HepG2 (cell line): Measurements from ENCODE around the gene CLIC3. TPM values are rescaled to one million over a fixed set of nuclear protein-coding genes. Genes with fewer than 3 reads are reported as not detected.

Experiments
- FOXA3 ChIP-seq: IDR thresholded peaks from 2 replicates; pipeline ENCODE4 v1.6.1; 2016; ENCODE audit warnings: missing genetic modification reagents, missing compliant biosample characterization
- GPN1 ChIP-seq: sonication (generic); formaldehyde crosslinking; IDR thresholded peaks from 2 replicates; pipeline ENCODE4 v1.5.1; 2020; ENCODE audit warnings: missing genetic modification reagents, borderline replicate concordance
- HHEX ChIP-seq: IDR thresholded peaks from 2 replicates; pipeline ENCODE4 v1.6.1; 2016; ENCODE audit warnings: control low read depth
- MIER3 ChIP-seq: IDR thresholded peaks from 2 replicates; pipeline ENCODE4 v1.6.1; 2016; ENCODE audit warnings: missing compliant biosample characterization, borderline replicate concordance
- MTF2 ChIP-seq: sonication (generic); formaldehyde crosslinking; IDR thresholded peaks from 2 replicates; pipeline ENCODE4 v1.5.0; 2020; ENCODE audit warnings: missing genetic modification reagents, borderline replicate concordance
- NFIB ChIP-seq: sonication (generic); formaldehyde crosslinking; IDR thresholded peaks from 2 replicates; pipeline ENCODE4 v1.9.0; 2021; ENCODE audit warnings: missing genetic modification reagents, mild to moderate bottlenecking, borderline replicate concordance
- NPAS2 ChIP-seq: sonication (generic); formaldehyde crosslinking; IDR thresholded peaks from 2 replicates; pipeline ENCODE4 v1.8.0; 2022; ENCODE audit warnings: mild to moderate bottlenecking, missing genetic modification reagents, borderline replicate concordance
- NR0B2 ChIP-seq: sonication (generic); formaldehyde crosslinking; IDR thresholded peaks from 2 replicates; pipeline ENCODE4 v1.4.0; 2020; ENCODE audit warnings: mild to moderate bottlenecking, missing genetic modification reagents
- RARA ChIP-seq: IDR thresholded peaks from 2 replicates; pipeline ENCODE4 v1.6.1; 2016; ENCODE audit warnings: missing genetic modification reagents, missing compliant biosample characterization
- RBAK ChIP-seq: sonication (generic); formaldehyde crosslinking; IDR thresholded peaks from 2 replicates; pipeline ENCODE4 v1.5.1; 2020; ENCODE audit warnings: mild to moderate bottlenecking, missing genetic modification reagents
- SIX4 ChIP-seq: sonication (generic); formaldehyde crosslinking; IDR thresholded peaks from 2 replicates; pipeline ENCODE4 v1.4.0; 2020; ENCODE audit warnings: missing genetic modification reagents
- SNAPC4 ChIP-seq: sonication (generic); formaldehyde crosslinking; IDR thresholded peaks from 2 replicates; pipeline ENCODE4 v1.4.0; 2020; ENCODE audit warnings: mild to moderate bottlenecking, missing genetic modification reagents
- SP5 ChIP-seq: IDR thresholded peaks from 2 replicates; pipeline ENCODE4 v1.6.1; 2016; ENCODE audit warnings: low read depth, borderline replicate concordance
- TEAD3 ChIP-seq: optimal IDR thresholded peaks from 2 replicates; pipeline ENCODE3; 2016; ENCODE audit warnings: borderline replicate concordance
- TOPORS ChIP-seq: sonication (generic); formaldehyde crosslinking; IDR thresholded peaks from 2 replicates; pipeline ENCODE4 v1.8.0; 2023; ENCODE audit warnings: mild to moderate bottlenecking, missing genetic modification reagents
- ZNF20 ChIP-seq: sonication (generic); formaldehyde crosslinking; IDR thresholded peaks from 2 replicates; pipeline ENCODE4 v1.4.0; 2020; ENCODE audit warnings: mild to moderate bottlenecking, moderate library complexity, missing genetic modification reagents
- ZNF232 ChIP-seq: sonication (generic); formaldehyde crosslinking; IDR thresholded peaks from 2 replicates; pipeline ENCODE4 v1.4.0; 2020; ENCODE audit warnings: missing genetic modification reagents, borderline replicate concordance
- ZNF256 ChIP-seq: sonication (generic); formaldehyde crosslinking; conservative IDR thresholded peaks from 2 replicates; pipeline ENCODE4 v1.4.0; 2020; ENCODE audit warnings: missing genetic modification reagents
- ZNF282 ChIP-seq: fragments of 450-650 bp; IDR thresholded peaks from 2 replicates; pipeline ENCODE4 v1.6.1; 2018; ENCODE audit not compliant: partially characterized antibody
- ZNF629 ChIP-seq: sonication (generic); formaldehyde crosslinking; conservative IDR thresholded peaks from 2 replicates; pipeline ENCODE4 v1.5.0; 2020; ENCODE audit warnings: missing genetic modification reagents
- ZNF652 ChIP-seq: IDR thresholded peaks from 2 replicates; pipeline ENCODE4 v1.6.1; 2016; ENCODE audit warnings: low read depth, borderline replicate concordance
- ZNF766 ChIP-seq: sonication (generic); formaldehyde crosslinking; IDR thresholded peaks from 2 replicates; pipeline ENCODE4 v1.5.0; 2020; ENCODE audit warnings: missing genetic modification reagents, borderline replicate concordance
- ZNF772 ChIP-seq: sonication (generic); formaldehyde crosslinking; IDR thresholded peaks from 2 replicates; pipeline ENCODE4 v1.5.0; 2020; ENCODE audit warnings: mild to moderate bottlenecking, missing genetic modification reagents
- polyA plus RNA-seq, 8 experiments: library from polyadenylated mRNA; depleted of rRNA in 3 of 8; stranded (reverse) in 7 of 8; unstranded in 1 of 8; fragments of >200 nt; fragmentation: Illumina TruSeq in 4 of 8; extraction: Trizol in 4 of 8; gene quantifications; 2 replicates each; pipeline versions ENCODE4 v1.2.1 to v1.2.3, GENCODE V29; 2011 to 2016; ENCODE audit warnings: low read depth in 4 of 8, missing spikeins in 1 of 8, mixed read lengths in 1 of 8; ENCODE audit not compliant: insufficient read depth in 1 of 8
- total RNA-seq, 5 experiments: library from RNA; depleted of rRNA; stranded (reverse); fragments of >200 nt; fragmentation: Illumina TruSeq; extraction: Trizol; gene quantifications; 2 replicates each; pipeline ENCODE4 v1.2.3, GENCODE V29; 2016; ENCODE audit warnings: low read depth in 1 of 5
- TF ChIP-seq, protein P1 (sequence below): sonication (generic); formaldehyde crosslinking; IDR thresholded peaks from 2 replicates; pipeline ENCODE4 v1.8.1; 2022; ENCODE audit warnings: mild to moderate bottlenecking, missing genetic modification reagents

The CLIC3 gene
- total and polyA plus RNA-seq, 2 of the 13 experiments (the other 11 are each of a cell fraction or from before 2014, with no cell fraction given), result 0.51 to 1.5 TPM

DNA sequence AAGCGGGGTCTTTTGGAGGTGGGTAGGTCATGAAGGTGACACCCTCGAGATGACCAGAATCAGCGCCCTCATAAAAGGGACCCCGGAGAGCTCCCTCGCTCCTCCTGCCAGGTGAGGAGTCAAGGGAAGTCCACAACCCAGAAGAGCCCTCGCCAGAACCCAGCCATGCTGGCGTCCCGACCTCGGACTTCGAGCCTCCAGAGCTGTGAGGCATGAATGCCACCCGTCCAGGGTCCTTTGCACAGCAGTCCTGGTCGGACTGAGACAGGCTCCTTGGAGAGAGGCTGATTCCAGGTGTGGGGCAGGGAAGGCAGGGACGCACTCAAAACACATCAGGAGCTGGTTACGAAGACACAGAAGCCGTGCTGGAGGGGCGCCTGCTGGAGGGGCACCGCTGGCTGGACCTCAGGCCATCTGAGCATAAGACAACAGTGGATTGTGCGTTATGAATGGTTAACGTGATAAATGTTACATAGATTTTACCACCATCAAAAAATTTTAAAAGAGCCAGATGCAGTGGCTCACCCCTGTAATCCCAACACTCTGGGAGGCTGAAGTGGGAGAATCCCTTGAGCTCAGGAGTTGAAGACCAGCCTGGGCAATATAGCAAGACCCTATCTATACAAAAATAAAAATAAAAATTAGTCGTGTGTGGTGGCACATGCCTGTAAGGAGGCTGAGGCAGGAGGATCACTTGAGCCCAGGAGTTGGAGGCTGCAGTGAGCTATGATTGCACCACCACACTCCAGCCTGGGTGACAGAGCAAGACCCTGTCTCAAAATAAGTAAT, 5.7 kb upstream of the CLIC3 start (continued):
- TF ChIP-seq ZNF232 (CRISPR knock-in tag) (no peak), HHEX (CRISPR knock-in tag) (no peak), TOPORS (no peak), SP5 (CRISPR knock-in tag) (0 out of 2 replicates have a peak, but pooled peaks have one; percentile 13), SNAPC4 (CRISPR knock-in tag) (no peak), RARA (0 out of 2 replicates have a peak, but pooled peaks have one; percentile 7), MTF2 (CRISPR knock-in tag) (no peak), SIX4 (CRISPR knock-in tag) (no peak), ZNF282 (no peak), MIER3 (no peak; the same call in 1 of the 2 replicates), RBAK (CRISPR knock-in tag) (no peak), ZNF256 (CRISPR knock-in tag) (no peak), TEAD3 (CRISPR knock-in tag) (peak; percentile 55), NFIB (CRISPR knock-in tag) (no peak), FOXA3 (CRISPR knock-in tag) (no peak), ZNF652 (no peak), NR0B2 (CRISPR knock-in tag) (no peak), GPN1 (CRISPR knock-in tag) (no peak), ZNF772 (no peak), ZNF766 (no peak), ZNF629 (no peak), NPAS2 (CRISPR knock-in tag) (no peak), ZNF20 (no peak)
- TF ChIP-seq, protein P1, sequence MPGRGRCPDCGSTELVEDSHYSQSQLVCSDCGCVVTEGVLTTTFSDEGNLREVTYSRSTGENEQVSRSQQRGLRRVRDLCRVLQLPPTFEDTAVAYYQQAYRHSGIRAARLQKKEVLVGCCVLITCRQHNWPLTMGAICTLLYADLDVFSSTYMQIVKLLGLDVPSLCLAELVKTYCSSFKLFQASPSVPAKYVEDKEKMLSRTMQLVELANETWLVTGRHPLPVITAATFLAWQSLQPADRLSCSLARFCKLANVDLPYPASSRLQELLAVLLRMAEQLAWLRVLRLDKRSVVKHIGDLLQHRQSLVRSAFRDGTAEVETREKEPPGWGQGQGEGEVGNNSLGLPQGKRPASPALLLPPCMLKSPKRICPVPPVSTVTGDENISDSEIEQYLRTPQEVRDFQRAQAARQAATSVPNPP (CRISPR knock-in tag), result no peak
